Right ventricle myocardium superior (tissue), 1 donor: ENCODE measurements around the gene GLB1L3. TPM values are rescaled to one million over a fixed set of nuclear protein-coding genes. Genes with fewer than 3 reads are reported as not detected.

Source experiments
- ATAC-seq: fragments of 200-7000 bp; cut with Tn5 transposase; one replicate; pipeline ENCODE4 v1.9.1; 2020; ENCODE audit warnings: mild to moderate bottlenecking; ENCODE audit not compliant: poor library complexity
- DNase-seq: peaks from one replicate; pipeline ENCODE4 v3.0.0-alpha.2; 2020
- intact Hi-C: fragments of 100-400 bp; cut with DNase I; formaldehyde crosslinking; loops from one replicate; pipeline ENCODE4 v1.11.2; 2022
- long read RNA-seq: library from polyadenylated mRNA; unstranded; transcript quantifications from one replicate; pipeline ENCODE4 v2.0.0, GENCODE V29; 2021
- total RNA-seq: library from RNA; stranded (reverse); fragmentation: NEBNext Ultra II Directional; extraction: Animal tissue kit (Norgen Biotek cat#: 25700); gene quantifications from one replicate; pipeline ENCODE4 v1.2.1, GENCODE V29; 2021
- donor health status: DM: no; HTN: yes; CAD: no; lungs with severe emphysema.

GLB1L3 gene
- not detected for total RNA-seq
- long read RNA-seq = 0 reads

- DNase-seq = peak; percentile 46
Measured at GRCh38 chr11:134275534-134276395, at the start of gene GLB1L3. Gene GLB1L3 (plus strand): TSS chr11:134276379. CDS start chr11:134276741, 362 bp downstream.

GRCh38 chr11:134226806-134227325, 49.3 kb upstream of the GLB1L3 start:
- intact Hi-C loops = no loop called here
- ATAC-seq = no peak

More at GRCh38 chr11:134275534-134276395, at the start of gene GLB1L3:
- peak; percentile 61 for ATAC-seq
- intact Hi-C loops = no loop called here

DNA sequence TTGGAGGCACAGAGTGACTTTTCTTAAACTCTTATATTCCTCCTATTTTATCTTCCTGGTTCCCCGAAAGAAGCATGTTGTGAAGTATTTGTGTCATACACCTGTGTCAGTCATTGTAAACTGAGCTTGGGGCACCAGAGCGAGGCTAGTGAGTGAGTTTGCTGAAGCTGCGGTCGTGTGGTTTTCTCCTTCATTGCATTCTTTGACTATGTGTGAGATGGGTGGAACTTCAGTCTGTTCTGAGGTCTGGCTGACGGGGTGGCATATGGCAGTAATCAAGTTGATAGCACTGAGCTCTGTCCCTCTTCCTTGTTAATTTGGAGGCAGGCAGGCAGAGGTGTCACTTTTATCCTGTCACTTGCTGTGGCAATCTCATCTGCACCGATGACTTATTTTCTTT, 47.6 kb upstream of the GLB1L3 start:
- ATAC-seq = no peak
- intact Hi-C loops = no loop called here

More at GRCh38 chr11:134226806-134227325, 49.3 kb upstream of the GLB1L3 start:
- no peak for DNase-seq

GRCh38 chr11:134229126-134229790, 46.9 kb upstream of the GLB1L3 start:
- DNase-seq = no peak
- no peak for ATAC-seq
- intact Hi-C loops = no loop called here

More for the DNA sequence above, 47.6 kb upstream of the GLB1L3 start:
- DNase-seq = no peak

DNA sequence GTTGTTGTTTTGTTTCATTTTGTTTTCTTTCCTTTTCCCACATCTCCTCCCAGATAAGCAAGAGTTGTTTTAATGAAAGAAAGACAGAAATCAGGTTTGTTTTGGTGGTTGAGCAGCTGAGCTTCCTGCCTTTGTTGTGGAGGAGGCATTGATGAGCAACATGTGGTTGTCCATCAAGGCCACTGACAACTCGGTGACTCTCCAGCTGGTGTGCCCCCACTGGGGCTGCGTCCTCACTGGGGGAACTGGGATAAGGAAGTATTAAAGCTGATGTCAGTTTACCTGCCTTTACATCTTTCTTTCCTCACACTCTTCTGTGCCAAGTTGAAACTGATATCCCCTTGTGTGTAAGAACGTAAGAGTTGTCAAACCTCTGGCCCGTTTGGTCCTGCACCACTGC, 45.8 kb upstream of the GLB1L3 start:
- ATAC-seq = no peak
- intact Hi-C loops = no loop called here
- DNase-seq = no peak

DNA sequence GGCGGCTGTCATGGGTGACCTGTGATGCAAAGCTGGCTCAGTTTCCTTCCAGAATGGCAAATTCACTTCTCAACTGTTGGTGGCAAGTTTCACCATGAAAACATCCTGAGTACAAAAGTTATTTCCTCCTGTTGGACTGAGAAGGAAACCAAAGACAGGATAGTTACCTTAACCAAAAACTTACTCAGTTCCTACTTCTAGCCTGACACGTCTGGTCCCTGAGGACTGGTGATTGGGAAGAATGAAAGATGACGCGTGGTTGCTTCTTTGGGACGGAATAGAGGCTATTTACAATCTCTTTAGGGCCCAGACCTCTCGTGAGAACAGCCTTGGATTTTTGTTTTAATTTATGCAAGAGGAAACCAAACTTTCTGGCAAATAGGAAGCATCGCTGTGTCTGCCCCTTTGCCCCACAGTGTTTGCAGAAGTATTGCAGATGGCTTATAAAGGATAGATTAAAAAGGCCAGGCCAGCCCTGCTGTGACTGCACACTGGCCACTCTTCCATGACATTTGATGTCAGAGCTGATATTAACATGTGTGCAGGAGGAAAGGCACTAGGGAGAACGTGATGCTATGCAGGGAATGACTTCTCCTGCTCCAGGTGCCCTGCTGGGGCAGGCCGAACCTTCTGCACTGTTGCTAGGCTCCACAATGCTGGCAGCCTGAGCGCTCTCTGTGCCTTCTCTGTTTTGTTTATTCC, 44.1 kb upstream of the GLB1L3 start:
- intact Hi-C loops = no loop called here
- no peak for DNase-seq
- ATAC-seq = no peak

- intact Hi-C loops = no loop called here
- DNase-seq = no peak
- ATAC-seq = no peak
Measured at GRCh38 chr11:134233729-134234179, 42.4 kb upstream of the GLB1L3 start.

GRCh38 chr11:134235399-134235798, 40.8 kb upstream of the GLB1L3 start:
- intact Hi-C loops = no loop called here
- peak; percentile 69 for ATAC-seq
- no peak for DNase-seq

- ATAC-seq (no peak), DNase-seq (no peak)
- intact Hi-C loops = no loop called here
Measured at GRCh38 chr11:134236834-134237556, 39.2 kb upstream of the GLB1L3 start.

GRCh38 chr11:134237557-134237922, 38.6 kb upstream of the GLB1L3 start:
- DNase-seq (no peak), ATAC-seq (no peak)
- intact Hi-C loops = no loop called here

DNA sequence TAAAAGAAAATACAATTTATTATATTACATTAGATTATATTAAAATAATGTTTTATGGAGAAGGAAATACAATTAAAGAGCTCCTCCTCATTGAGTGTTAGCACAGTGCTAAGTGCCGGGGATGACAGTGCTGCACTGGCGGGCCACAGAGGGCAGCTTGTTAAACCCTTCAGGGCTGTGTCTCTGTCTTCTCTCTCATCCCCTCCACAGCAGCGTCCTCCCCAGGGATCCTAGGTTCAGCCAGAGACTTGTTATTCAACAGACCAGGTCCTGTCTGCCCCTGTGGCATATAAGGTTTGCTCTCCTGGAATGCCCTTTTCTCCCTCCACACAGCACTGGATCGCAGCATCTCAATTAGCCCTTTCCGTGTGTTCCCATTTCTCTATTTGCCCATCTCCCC, 37.2 kb upstream of the GLB1L3 start:
- intact Hi-C loops = no loop called here
- DNase-seq (no peak), ATAC-seq (no peak)

- no peak for ATAC-seq
- intact Hi-C loops = no loop called here
- DNase-seq = no peak
Measured at GRCh38 chr11:134240592-134240991, 35.6 kb upstream of the GLB1L3 start.

DNA sequence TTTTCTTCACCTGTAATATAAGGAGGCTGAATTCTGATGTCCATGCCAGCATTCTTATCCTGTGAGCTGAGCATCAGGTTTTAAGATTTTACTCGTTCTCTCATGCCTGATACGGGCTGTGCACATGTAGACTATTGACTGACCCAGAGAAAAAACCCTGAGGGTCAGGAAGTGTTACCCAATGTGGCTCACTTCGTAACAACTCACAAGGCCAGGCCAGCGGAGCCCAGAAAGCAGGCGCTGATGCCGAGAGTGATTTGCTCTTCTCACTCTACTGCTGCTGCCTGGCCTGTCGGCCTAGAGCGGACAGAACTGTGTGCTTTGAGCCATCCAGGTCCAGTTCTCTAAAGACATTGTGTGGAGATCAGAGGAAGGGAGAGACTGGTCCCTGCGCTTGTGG, 33.8 kb upstream of the GLB1L3 start:
- intact Hi-C loops = no loop called here
- DNase-seq (no peak), ATAC-seq (no peak)

DNA sequence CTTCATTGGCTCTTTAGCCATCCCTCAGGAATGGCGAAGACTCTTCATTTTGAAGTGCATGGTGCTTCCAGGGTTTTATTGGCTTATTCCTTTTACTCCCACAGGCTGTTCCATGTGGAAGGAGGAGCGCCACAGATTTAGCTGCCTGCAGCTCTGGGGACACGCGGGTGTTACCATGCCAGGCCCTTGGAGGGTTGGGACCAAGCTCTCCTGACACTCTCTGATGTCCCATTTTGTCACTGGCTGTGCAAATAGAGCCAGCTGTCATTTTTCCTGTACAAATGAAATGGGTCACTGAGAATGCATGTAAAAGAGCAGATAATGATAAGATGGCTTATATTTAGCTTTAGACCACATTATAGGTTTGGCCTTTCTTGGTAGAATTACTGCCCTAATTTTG, 32.3 kb upstream of the GLB1L3 start:
- intact Hi-C loops = no loop called here
- DNase-seq (no peak), ATAC-seq (no peak)

GRCh38 chr11:134244593-134244992, 31.6 kb upstream of the GLB1L3 start:
- DNase-seq = no peak
- intact Hi-C loops = no loop called here
- no peak for ATAC-seq

- DNase-seq (no peak), ATAC-seq (no peak)
- intact Hi-C loops = no loop called here
Measured at GRCh38 chr11:134245434-134245833, 30.7 kb upstream of the GLB1L3 start.

DNA sequence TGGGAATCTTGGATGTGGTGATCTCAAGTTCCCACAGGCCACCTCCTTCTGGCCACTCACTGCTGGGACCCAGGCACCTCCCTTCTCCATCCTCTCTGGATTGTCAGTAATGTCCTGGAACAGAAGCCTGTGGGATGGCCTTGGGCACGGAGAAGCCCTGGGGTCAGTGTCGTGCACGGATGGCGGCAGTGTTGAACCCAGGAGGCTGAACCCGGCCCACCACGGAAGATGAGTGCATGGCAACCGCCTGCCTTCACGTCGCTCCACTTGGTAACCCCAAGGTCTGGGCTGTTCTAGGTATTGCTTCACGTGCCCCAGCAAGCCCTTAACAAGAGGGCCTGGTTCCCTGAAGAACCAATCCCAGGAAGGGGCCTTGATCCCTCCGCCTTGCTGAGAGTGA, 30.1 kb upstream of the GLB1L3 start:
- DNase-seq (no peak), ATAC-seq (no peak)
- intact Hi-C loops = no loop called here

DNA sequence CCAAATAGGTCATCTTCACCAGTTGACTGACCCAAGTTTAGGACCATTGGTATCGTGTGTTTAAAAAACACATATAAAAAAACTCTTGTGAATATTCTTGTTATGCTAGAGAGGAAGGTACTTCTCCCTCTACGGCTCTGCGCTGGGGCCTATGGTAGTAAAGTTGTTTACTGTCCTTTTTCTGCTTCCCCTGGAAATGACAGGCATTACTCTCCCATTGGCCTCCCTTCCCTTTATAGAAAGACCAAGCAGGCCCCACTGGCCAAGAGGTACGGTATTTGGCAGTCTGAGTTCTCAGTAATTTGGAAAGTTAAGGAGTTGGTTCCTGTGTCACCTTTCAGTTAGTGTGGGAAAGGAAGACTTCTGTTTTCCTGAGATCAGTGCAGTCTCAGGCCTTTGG, 29.5 kb upstream of the GLB1L3 start:
- ATAC-seq (no peak), DNase-seq (no peak)
- intact Hi-C loops = no loop called here
